Body of pancreas (tissue), 4 donors: ENCODE data around the gene ADAM33. TPM values are rescaled to one million over a fixed set of nuclear protein-coding genes. Genes with fewer than 3 reads are reported as not detected.

Source experiments
- ATAC-seq: fragments of 150-250 bp; one replicate; pipeline ENCODE4 v1.9.1; 2016
- DNase-seq, 4 donors: peaks; one replicate each; pipeline ENCODE4 v3.0.0-alpha.2; 2019
- H3K27ac ChIP-seq, 4 donors: fragments of 200-600 bp; sonication (generic); 1 replicate in 3 of 4; 2 replicates in 1 of 4; pipeline versions ENCODE4 v1.5.1 to v1.6.1; 2016 to 2019; ENCODE audit warnings: mild to moderate bottlenecking in 1 of 4, mixed read lengths in 1 of 4, moderate library complexity in 1 of 4
- H3K27me3 ChIP-seq, 2 donors: fragments of 200-600 bp; sonication (generic); one replicate each; pipeline ENCODE4 v1.6.0; 2016; ENCODE audit warnings: mild to moderate bottlenecking in 1 of 2
- H3K36me3 ChIP-seq, 2 donors: fragments of 200-600 bp; sonication (generic); replicated peaks in 1 of 2; 2 replicates each; pipeline ENCODE4 v1.5.1; 2016; ENCODE audit warnings: low read depth in 2 of 2; ENCODE audit not compliant: insufficient read depth in 1 of 2
- H3K4me1 ChIP-seq: fragments of 200-600 bp; sonication (generic); one replicate; pipeline ENCODE4 v1.6.0; 2016
- H3K4me3 ChIP-seq, 2 donors: fragments of 200-600 bp; sonication (generic); 1 replicate in 1 of 2; 2 replicates in 1 of 2; pipeline ENCODE4 v1.5.1; 2016 to 2019
- H3K9me3 ChIP-seq, 3 donors: fragments of 200-600 bp; sonication (generic); 1 replicate in 2 of 3; 2 replicates in 1 of 3; pipeline ENCODE4 v1.5.1; 2016
- POLR2A ChIP-seq, 3 donors: fragments of 450-650 bp; IDR thresholded peaks; one replicate each; pipeline ENCODE4 v1.6.1; 2016; ENCODE audit warnings: antibody characterized with exemption in 3 of 3, mild to moderate bottlenecking in 2 of 3
- WGBS, 2 donors: methylation state at CpG; one replicate each; pipeline ENCODE4 v1.1.5; 2017; 5-methylcytosine and 5-hydroxymethylcytosine counted together
- intact Hi-C: fragments of 100-400 bp; cut with DNase I; formaldehyde crosslinking; loops from one replicate; pipeline ENCODE4 v1.15.1; 2023
- total RNA-seq, 2 donors: library from RNA; depleted of rRNA; stranded (reverse); fragments of >200 nt; gene quantifications; one replicate each; pipeline ENCODE4 v1.1.0, GENCODE V29; 2016
- TF ChIP-seq, protein P1 (sequence below), 7 experiments: fragments of 450-650 bp in 4 of 7; fragments of 200-600 bp in 3 of 7; sonication (generic) in 3 of 7; IDR thresholded peaks; one replicate each; pipeline ENCODE4 v1.5.1; 2016 to 2019; ENCODE audit warnings: antibody characterized with exemption in 7 of 7

ADAM33 gene
- total RNA-seq, 2 donors from 2014 or later = 11.2 to 29.0 TPM

DNA sequence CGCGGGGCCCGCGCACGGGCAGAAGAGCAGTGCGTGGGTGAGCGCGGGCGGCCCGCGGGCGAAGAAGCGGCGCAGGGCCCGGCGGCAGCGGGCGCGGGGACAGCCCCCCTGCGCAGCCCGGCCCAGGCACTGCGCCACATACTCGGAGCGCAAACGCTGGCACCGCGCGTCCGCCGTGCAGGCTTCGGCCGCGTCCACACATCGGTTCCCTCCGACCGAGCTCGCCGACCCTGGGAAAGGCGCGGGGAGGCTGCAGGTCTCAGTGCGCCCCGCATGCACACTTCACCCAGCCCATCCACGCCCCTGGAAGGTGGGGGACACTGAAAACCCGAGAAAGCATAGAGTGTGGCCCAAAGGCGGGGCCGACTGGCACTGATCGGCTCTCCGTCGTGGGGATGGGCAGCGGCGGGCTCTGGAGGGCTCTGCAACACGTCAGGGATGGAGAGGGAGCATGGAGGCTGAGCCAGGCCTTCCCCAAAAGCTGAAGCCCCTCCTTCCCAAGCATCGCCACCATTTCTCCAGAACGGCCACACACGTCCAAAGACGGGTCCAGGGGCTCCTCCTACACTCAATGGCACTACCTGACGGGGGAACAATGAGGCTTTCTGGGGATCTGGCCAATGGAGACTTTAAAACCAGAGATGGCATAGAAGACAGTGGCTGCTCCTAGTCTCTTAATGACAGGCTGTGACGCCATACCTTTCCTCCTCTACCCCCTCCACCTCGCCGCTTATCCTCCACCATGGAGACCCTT, 20.6 kb downstream of the ADAM33 start:
- intact Hi-C loops = no loop called here

GRCh38 chr20:3660262-3661059, 21.3 kb downstream of the ADAM33 start:
- no peak for ATAC-seq
- Histone ChIP-seq H3K4me3 (no peak overlapping the region), H3K27ac (no peak overlapping the region), H3K27me3 (peaks cover 0 to 4% of the 10 kb centered on the region in 2 donors), H3K4me1 (peaks cover 10% of the 10 kb centered on the region), H3K36me3 (no peaks in the 10 kb centered on the region), H3K9me3 (no peaks in the 10 kb centered on the region)
- WGBS, 2 donors = 4 to 7% methylated on average over 3 to 71 of the region's 75 CpGs
- DNase-seq = peak in 1 of 4 donors; percentile 1
- TF ChIP-seq, protein P1, sequence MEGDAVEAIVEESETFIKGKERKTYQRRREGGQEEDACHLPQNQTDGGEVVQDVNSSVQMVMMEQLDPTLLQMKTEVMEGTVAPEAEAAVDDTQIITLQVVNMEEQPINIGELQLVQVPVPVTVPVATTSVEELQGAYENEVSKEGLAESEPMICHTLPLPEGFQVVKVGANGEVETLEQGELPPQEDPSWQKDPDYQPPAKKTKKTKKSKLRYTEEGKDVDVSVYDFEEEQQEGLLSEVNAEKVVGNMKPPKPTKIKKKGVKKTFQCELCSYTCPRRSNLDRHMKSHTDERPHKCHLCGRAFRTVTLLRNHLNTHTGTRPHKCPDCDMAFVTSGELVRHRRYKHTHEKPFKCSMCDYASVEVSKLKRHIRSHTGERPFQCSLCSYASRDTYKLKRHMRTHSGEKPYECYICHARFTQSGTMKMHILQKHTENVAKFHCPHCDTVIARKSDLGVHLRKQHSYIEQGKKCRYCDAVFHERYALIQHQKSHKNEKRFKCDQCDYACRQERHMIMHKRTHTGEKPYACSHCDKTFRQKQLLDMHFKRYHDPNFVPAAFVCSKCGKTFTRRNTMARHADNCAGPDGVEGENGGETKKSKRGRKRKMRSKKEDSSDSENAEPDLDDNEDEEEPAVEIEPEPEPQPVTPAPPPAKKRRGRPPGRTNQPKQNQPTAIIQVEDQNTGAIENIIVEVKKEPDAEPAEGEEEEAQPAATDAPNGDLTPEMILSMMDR (IDR thresholded peaks at IDR 0.05) = no peak
- TF ChIP-seq POLR2A (IDR thresholded peaks at IDR 0.05) = no peak
- intact Hi-C loops = no loop called here

More for the DNA sequence above, 20.6 kb downstream of the ADAM33 start:
- H3K27me3 ChIP-seq = peaks cover 0 to 4% of the 10 kb centered on the region in 2 donors
- ATAC-seq (no peak), DNase-seq (no peak)
- WGBS, 2 donors = 11 to 63% methylated on average over 4 to 59 of the region's 60 CpGs
- H3K4me1 ChIP-seq = peaks cover 10% of the 10 kb centered on the region
- TF ChIP-seq, protein P1 (IDR thresholded peaks at IDR 0.05) = no peak
- TF ChIP-seq POLR2A (IDR thresholded peaks at IDR 0.05) = no peak
- H3K36me3 ChIP-seq = no peaks in the 10 kb centered on the region
- no peak overlapping the region for H3K4me3 ChIP-seq
- no peak overlapping the region for H3K27ac ChIP-seq
- H3K9me3 ChIP-seq = no peaks in the 10 kb centered on the region

GRCh38 chr20:3659492-3660261, 22.1 kb downstream of the ADAM33 start:
- TF ChIP-seq, protein P1 (IDR thresholded peaks at IDR 0.05) = no peak
- TF ChIP-seq POLR2A (IDR thresholded peaks at IDR 0.05) = no peak
- Histone ChIP-seq H3K9me3 (no peaks in the 10 kb centered on the region), H3K27ac (no peak overlapping the region), H3K27me3 (peaks cover 0 to 4% of the 10 kb centered on the region in 2 donors), H3K4me3 (no peak overlapping the region), H3K4me1 (peaks cover 10% of the 10 kb centered on the region), H3K36me3 (no peaks in the 10 kb centered on the region)
- intact Hi-C loops = no loop called here
- ATAC-seq (no peak), DNase-seq (no peak)
- WGBS, 2 donors = 69 to 96% methylated on average over 3 to 12 of the region's 12 CpGs

DNA sequence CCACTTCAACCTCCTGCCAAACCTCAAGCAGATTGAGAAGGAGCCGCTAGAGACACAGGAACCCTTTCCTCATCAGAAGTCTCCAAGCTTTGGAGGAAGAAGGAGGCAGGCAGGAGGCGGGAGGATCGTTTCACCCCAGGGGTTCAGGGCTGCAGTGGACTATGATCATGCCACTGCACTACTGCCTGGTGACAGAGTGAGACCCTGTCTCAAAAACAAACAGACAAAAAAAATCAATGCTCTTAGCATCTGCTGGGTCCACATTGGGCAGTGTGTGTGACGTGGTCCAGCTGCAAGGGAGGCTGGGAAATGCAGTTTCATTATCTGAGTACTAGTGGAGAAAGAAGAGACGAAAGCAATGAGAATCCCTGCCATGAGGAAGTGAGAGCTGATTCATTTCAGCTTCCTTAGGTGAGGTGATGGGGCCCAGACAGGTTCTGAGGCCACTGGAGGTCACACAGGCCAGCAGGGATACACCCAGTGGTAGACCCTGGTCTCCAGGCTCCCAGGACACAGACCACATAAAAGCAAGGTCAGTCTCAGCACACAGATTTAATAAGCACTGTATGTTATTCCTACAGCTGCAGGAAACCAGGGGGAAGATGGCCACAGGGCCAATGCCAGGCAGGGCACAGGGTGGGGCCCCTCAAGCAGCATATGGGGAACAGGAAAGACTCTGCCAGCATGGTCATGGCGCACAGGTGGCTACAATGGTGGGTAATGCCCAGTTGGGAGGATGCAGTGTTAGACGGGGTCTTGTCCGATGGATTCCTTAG, 22.9 kb downstream of the ADAM33 start:
- Histone ChIP-seq H3K9me3 (no peaks in the 10 kb centered on the region), H3K4me1 (peaks cover 10% of the 10 kb centered on the region), H3K4me3 (no peak overlapping the region), H3K27me3 (peaks cover 0 to 4% of the 10 kb centered on the region in 2 donors), H3K27ac (no peak overlapping the region), H3K36me3 (no peaks in the 10 kb centered on the region)
- DNase-seq (peak in 1 of 4 donors; percentile 1), ATAC-seq (no peak)
- intact Hi-C loops = no loop called here
- TF ChIP-seq POLR2A (IDR thresholded peaks at IDR 0.05) = no peak
- TF ChIP-seq, protein P1 (IDR thresholded peaks at IDR 0.05) = no peak
- WGBS, 2 donors = 51 to 75% methylated on average over 8 of the region's 8 CpGs
